Panc1 (cell line): Measurements from ENCODE around the gene POLRMT. TPM values are rescaled to one million over a fixed set of nuclear protein-coding genes. Genes with fewer than 3 reads are reported as not detected.

ENCODE experiments used
- ATAC-seq: fragments of 200-7000 bp; cut with Tn5 transposase; 2 replicates; pipeline ENCODE4 v1.9.1; 2020; ENCODE audit warnings: mild to moderate bottlenecking, moderate library complexity
- BruUV-seq: library from RNA; stranded (reverse); fragments of 400-500 nt; replicated peaks from 2 replicates; lab custom pipeline; 2021; lab: Mats Ljungman, UMichigan
- CTCF ChIA-PET: fragments of 300-600 bp; sonication (Branson Sonifier 250); formaldehyde crosslinking; loops from one replicate; lab custom pipeline; 2022; ENCODE audit warnings: antibody characterized with exemption; lab: Charles Lee
- POLR2A ChIA-PET: fragments of 300-600 bp; sonication (Branson Sonifier 250); formaldehyde crosslinking; loops from one replicate; lab custom pipeline; 2022; ENCODE audit warnings: antibody characterized with exemption; lab: Charles Lee
- DNase-seq: peaks from one replicate; pipeline ENCODE4 v3.0.0-alpha.2; 2010; ENCODE audit warnings: low read depth, low spot score
- H3K27ac ChIP-seq: 2 replicates; pipeline ENCODE4 v1.5.1; 2011; ENCODE audit warnings: mild to moderate bottlenecking, low read length, inconsistent platforms
- H3K27me3 ChIP-seq: fragments of 200-500 bp; sonication (Bioruptor generic); 2 replicates; pipeline ENCODE4 v1.6.0; 2014; ENCODE audit warnings: low read length, inconsistent platforms; ENCODE audit not compliant: control insufficient read depth, insufficient read depth
- H3K36me3 ChIP-seq: fragments of 200-500 bp; sonication (Bioruptor generic); 2 replicates; pipeline ENCODE4 v1.5.1; 2014; ENCODE audit warnings: inconsistent platforms, mild to moderate bottlenecking, low read length, moderate library complexity; ENCODE audit not compliant: control insufficient read depth, insufficient read depth
- H3K4me1 ChIP-seq: 2 replicates; pipeline ENCODE4 v1.5.1; 2011; ENCODE audit warnings: inconsistent platforms, mild to moderate bottlenecking, low read length, moderate library complexity; ENCODE audit not compliant: control insufficient read depth, insufficient read depth
- H3K4me3 ChIP-seq, 2 experiments: 2 replicates each; pipeline ENCODE4 v1.5.1; 2011 to 2012; ENCODE audit warnings: low read depth in 2 of 2, low read length in 2 of 2, mild to moderate bottlenecking in 2 of 2, inconsistent platforms in 1 of 2, moderate library complexity in 1 of 2
- H3K9me3 ChIP-seq: fragments of 200-500 bp; sonication (Bioruptor generic); 2 replicates; pipeline ENCODE4 v1.5.1; 2014; ENCODE audit warnings: low read depth, mild to moderate bottlenecking, inconsistent platforms, low read length, moderate library complexity; ENCODE audit not compliant: control insufficient read depth, insufficient read depth
- SIN3A ChIP-seq: IDR thresholded peaks from 2 replicates; pipeline ENCODE4 v1.6.1; 2012; ENCODE audit warnings: low read depth, mild to moderate bottlenecking, low read length, moderate library complexity, borderline replicate concordance; ENCODE audit not compliant: insufficient read depth
- in situ Hi-C: cut with HindIII; loops from 2 replicates; pipeline ENCODE4 v1.10.0; 2016; ENCODE audit warnings: low sequenced_read_pairs, low pct_unique_long_range_greater_than_20kb
- intact Hi-C: fragments of 100-400 bp; cut with micrococcal nuclease; formaldehyde crosslinking; loops from one replicate; pipeline ENCODE4 v1.10.0; 2022; ENCODE audit not compliant: unreplicated experiment
- total RNA-seq: library from RNA; stranded (reverse); gene quantifications from one replicate; pipeline ENCODE4 v1.2.1, GENCODE V29; 2021; ENCODE audit not compliant: unreplicated experiment
- TF ChIP-seq, protein P1 (sequence below), 2 experiments: IDR thresholded peaks; 2 replicates each; pipeline ENCODE4 v1.6.1; 2011 to 2012; ENCODE audit warnings: low read depth in 2 of 2, control low read depth in 1 of 2, low read length in 1 of 2, mild to moderate bottlenecking in 1 of 2, moderate library complexity in 1 of 2; ENCODE audit not compliant: insufficient read depth in 1 of 2
- TF ChIP-seq, protein P2 (sequence below): fragments of 450-650 bp; IDR thresholded peaks from 2 replicates; pipeline ENCODE4 v1.5.1; 2017; ENCODE audit warnings: mild to moderate bottlenecking

The POLRMT gene
- total RNA-seq, 1 experiment from 2014 or later, result 56.0 TPM

DNA sequence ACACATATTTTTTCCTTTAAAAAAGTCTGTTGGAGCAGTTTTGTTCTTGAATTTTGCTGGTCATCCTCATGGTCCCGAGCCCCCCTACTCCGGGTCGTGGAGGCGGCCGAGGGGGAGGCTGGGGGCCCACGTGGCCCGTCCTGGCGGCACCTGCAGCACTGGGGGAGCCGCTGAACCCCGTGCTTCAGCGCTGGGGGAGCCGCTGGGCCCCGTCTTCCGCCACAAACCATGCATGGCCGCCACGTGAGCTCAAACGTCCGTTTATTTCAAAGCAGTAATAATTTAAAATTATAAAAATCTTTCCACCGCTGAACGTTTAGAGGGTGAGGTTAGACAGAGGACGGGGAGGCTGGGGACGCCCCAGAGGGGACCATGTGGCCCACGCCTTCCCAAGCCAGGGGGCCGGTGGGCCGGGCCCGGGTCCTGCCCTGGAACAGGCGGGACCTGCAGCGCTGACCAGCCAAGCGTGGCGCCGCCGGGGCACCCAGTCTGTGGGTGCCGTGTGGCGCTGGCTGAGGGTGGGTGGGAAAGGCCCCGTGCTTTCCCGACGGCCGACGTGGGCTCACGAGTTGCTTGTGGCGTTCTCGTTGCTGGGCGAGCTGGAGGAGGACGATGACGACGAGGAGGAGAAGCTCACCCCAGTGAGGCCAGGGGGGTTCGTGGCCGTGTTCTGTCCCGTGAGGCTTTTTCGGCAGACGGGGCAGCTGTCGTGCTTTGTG is 14.4 kb upstream of the POLRMT start:
- BruUV-seq, result TSS peak; percentile 85
- ATAC-seq (no peak), DNase-seq (no peak)
- Histone ChIP-seq H3K4me1 (no peaks in the 10 kb centered on the region), H3K36me3 (no peaks in the 10 kb centered on the region; the same call in none of the 2 replicates), H3K9me3 (no peaks in the 10 kb centered on the region), H3K4me3 (no peak overlapping the region), H3K27ac (no peak overlapping the region), H3K27me3 (no peaks in the 10 kb centered on the region)
- ChIA-PET POLR2A (no interaction called here), CTCF (no interaction called here)
- in situ Hi-C loops, result no loop called here
- TF ChIP-seq, protein P1, sequence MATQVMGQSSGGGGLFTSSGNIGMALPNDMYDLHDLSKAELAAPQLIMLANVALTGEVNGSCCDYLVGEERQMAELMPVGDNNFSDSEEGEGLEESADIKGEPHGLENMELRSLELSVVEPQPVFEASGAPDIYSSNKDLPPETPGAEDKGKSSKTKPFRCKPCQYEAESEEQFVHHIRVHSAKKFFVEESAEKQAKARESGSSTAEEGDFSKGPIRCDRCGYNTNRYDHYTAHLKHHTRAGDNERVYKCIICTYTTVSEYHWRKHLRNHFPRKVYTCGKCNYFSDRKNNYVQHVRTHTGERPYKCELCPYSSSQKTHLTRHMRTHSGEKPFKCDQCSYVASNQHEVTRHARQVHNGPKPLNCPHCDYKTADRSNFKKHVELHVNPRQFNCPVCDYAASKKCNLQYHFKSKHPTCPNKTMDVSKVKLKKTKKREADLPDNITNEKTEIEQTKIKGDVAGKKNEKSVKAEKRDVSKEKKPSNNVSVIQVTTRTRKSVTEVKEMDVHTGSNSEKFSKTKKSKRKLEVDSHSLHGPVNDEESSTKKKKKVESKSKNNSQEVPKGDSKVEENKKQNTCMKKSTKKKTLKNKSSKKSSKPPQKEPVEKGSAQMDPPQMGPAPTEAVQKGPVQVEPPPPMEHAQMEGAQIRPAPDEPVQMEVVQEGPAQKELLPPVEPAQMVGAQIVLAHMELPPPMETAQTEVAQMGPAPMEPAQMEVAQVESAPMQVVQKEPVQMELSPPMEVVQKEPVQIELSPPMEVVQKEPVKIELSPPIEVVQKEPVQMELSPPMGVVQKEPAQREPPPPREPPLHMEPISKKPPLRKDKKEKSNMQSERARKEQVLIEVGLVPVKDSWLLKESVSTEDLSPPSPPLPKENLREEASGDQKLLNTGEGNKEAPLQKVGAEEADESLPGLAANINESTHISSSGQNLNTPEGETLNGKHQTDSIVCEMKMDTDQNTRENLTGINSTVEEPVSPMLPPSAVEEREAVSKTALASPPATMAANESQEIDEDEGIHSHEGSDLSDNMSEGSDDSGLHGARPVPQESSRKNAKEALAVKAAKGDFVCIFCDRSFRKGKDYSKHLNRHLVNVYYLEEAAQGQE (IDR thresholded peaks at IDR 0.05; ENCODE audit: insufficient read depth in 1 of 2, low read depth in 2 of 2, low read length in 1 of 2), result no peak
- TF ChIP-seq, protein P2, sequence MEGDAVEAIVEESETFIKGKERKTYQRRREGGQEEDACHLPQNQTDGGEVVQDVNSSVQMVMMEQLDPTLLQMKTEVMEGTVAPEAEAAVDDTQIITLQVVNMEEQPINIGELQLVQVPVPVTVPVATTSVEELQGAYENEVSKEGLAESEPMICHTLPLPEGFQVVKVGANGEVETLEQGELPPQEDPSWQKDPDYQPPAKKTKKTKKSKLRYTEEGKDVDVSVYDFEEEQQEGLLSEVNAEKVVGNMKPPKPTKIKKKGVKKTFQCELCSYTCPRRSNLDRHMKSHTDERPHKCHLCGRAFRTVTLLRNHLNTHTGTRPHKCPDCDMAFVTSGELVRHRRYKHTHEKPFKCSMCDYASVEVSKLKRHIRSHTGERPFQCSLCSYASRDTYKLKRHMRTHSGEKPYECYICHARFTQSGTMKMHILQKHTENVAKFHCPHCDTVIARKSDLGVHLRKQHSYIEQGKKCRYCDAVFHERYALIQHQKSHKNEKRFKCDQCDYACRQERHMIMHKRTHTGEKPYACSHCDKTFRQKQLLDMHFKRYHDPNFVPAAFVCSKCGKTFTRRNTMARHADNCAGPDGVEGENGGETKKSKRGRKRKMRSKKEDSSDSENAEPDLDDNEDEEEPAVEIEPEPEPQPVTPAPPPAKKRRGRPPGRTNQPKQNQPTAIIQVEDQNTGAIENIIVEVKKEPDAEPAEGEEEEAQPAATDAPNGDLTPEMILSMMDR, result no peak
- no peak for TF ChIP-seq SIN3A
- intact Hi-C loops, result no loop called here

DNA sequence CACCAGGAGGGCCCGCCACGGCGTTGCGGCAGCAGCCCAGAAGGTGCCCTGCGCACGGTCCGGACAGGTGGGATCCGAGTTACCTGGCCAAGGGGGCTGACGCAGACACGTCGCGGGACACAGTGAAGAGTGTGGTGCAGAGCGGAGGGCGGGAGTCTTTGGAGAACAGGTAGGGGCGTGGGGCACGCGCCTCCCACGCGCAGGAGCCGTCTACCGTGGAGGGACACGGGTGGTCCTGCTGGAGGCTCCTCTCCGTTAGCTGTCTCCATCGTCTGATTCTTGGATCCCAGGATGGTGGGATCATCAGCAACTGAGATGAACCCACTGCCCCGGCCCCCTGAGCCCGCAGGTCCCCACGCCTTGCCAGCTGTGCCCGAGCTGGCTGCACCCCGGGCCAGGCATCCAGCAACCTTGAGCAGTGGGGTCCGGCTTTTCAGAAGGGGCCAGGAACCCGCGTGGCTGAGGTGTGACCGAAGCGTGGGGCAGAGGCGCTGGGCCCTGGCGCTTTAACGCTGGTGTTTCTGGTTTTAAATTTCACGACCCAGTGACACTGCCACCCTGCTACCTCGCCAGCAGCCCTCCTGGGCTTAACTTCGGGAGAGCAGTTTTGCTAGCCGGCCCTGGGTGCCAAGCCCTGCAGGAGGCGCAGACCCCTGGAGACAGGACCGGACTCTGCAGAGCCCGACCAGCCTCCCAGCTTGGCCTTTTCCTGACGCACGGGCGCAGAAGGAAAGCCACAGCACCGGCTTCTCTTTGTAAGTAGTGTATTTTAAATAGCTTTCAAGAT is 13.6 kb upstream of the POLRMT start:
- no peaks in the 10 kb centered on the region for H3K4me1 ChIP-seq
- CTCF ChIA-PET, result no interaction called here
- BruUV-seq, result no TSS peak
- ATAC-seq, result no peak
- H3K27ac ChIP-seq, result no peak overlapping the region
- TF ChIP-seq, protein P1 (IDR thresholded peaks at IDR 0.05; ENCODE audit: insufficient read depth in 1 of 2, low read depth in 2 of 2, low read length in 1 of 2), result no peak
- TF ChIP-seq, protein P2, result no peak
- no peaks in the 10 kb centered on the region for H3K9me3 ChIP-seq
- H3K27me3 ChIP-seq, result no peaks in the 10 kb centered on the region
- in situ Hi-C loops (no loop called here), intact Hi-C loops (no loop called here)
- POLR2A ChIA-PET, result no interaction called here
- no peak for DNase-seq
- no peaks in the 10 kb centered on the region; the same call in none of the 2 replicates for H3K36me3 ChIP-seq
- H3K4me3 ChIP-seq, result no peak overlapping the region
